Dendritic cell treated with granulocyte-macrophage colony-stimulating factor and Interleukin-4, amounts not matched to agents 40 ng/mL and 50 ng/mL, for 4 days (primary cell): Measurements from ENCODE around the gene BCLAF1.

ENCODE experiments used
- H3K27ac Mint-ChIP-seq: one replicate; pipeline ENCODE4 v1.8.0; 2022; ENCODE audit warnings: mild to moderate bottlenecking, mixed read lengths
- H3K27me3 Mint-ChIP-seq: one replicate; pipeline ENCODE4 v1.8.0; 2022; ENCODE audit warnings: mild to moderate bottlenecking, mixed read lengths
- H3K36me3 Mint-ChIP-seq: one replicate; pipeline ENCODE4 v1.8.0; 2022; ENCODE audit warnings: low read depth, mixed read lengths
- H3K4me1 Mint-ChIP-seq: one replicate; pipeline ENCODE4 v1.8.0; 2022; ENCODE audit warnings: low read depth, mixed read lengths
- H3K4me3 Mint-ChIP-seq: one replicate; pipeline ENCODE4 v1.8.0; 2022; ENCODE audit warnings: mild to moderate bottlenecking, moderate library complexity, mixed read lengths
- H3K9me3 Mint-ChIP-seq: one replicate; pipeline ENCODE4 v1.8.0; 2022; ENCODE audit warnings: mixed read lengths
- intact Hi-C: fragments of 100-400 bp; cut with micrococcal nuclease; formaldehyde crosslinking; loops from one replicate; pipeline ENCODE4 v1.15.0; 2022

BCLAF1 gene

DNA sequence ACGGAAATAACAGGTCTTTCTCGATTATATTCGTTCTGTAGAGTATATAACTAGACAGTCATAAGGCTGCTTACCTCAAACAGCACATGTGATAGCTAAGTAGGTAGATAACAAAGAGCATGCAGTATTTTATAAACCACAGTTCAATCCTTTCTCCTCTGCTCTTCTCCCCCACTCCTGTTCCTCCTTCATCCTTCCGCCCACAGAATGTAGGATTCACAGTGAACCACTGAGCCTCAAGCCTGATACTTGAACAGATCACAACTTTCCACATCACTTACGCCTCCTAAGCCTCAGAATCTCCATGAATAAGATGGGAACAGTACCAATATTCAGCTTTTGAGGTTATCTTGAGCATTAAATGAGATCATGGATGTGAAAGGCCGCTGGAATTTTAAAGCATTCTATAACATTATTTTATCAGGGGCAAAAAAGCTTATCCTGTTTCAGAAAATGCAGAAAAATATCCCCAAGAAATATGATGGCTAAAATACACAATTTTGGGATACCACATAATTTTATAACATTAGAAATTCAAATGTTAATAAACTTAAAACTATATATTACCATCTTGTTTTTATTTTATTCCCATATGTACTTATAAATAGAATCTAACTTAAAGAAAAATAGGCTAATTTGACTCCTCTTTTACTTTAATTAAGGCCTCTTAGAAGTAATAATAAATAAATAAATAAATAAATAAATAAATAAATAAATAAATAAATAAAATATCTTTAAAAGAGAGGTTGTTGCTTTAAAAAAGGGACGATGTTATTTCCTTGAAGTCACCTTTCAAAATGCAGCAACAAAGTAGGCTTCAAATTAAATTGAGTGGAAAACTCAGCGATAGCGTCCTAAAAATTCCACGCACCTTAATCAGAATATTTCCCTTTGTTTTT, 72.9 kb downstream of the BCLAF1 start:
- Mint-ChIP-seq H3K4me1 (peaks cover 10% of the 10 kb centered on the region), H3K9me3 (peaks cover 14% of the 10 kb centered on the region)

DNA sequence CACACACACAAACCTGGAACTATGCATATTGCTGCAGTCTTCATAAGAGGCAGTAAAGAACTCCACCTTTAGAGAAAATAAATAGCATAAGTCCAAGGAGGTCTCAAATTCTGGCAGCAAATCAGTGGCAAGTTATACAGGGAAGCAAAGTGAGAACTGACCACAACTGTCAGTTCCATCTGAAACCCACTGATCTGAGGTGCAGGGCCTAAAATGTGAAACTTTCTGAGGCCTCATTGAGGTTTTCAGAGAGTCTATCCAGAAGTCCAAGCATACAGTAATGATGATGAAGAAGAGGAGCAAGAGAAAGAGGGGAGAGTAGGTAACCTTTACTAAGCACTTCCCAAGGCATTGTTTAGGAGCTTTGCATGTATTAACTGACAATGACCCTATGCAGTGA, 75.8 kb downstream of the BCLAF1 start:
- Mint-ChIP-seq H3K36me3 (no peaks in the 10 kb centered on the region), H3K27ac (no peak overlapping the region), H3K4me1 (peaks cover 10% of the 10 kb centered on the region), H3K4me3 (no peak overlapping the region), H3K27me3 (no peaks in the 10 kb centered on the region), H3K9me3 (peaks cover under 1% of the 10 kb centered on the region)
- intact Hi-C loops, result no loop called here

More for the DNA sequence above, 72.9 kb downstream of the BCLAF1 start:
- no peak overlapping the region for H3K27ac Mint-ChIP-seq
- intact Hi-C loops, result no loop called here
- H3K4me3 Mint-ChIP-seq, result no peak overlapping the region
- H3K27me3 Mint-ChIP-seq, result no peaks in the 10 kb centered on the region
- no peaks in the 10 kb centered on the region for H3K36me3 Mint-ChIP-seq

DNA sequence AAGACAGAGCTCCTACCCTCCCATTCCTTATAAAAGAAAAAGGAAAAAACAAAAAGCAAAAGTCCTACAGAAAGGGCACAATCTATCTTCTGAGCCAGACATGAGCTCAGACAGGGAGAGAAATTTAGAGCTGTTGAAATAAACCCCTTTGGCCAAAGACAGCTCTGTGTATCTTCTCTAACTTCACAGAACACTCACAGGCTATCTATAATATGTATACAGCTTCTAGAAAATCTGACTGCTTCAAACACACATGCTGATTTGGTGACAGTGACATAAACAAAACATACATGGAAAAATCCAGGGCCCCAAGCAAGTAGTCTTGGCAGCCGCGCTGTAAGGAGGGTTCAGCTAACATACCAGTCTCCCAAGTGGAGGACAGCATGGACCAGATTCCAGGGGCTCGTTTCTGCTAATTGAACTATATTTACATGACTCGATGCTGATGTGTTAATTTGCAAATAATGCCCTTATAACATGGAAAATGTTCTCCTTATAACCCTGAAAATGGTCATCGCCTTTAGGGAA, 76.6 kb downstream of the BCLAF1 start:
- H3K27ac Mint-ChIP-seq, result no peak overlapping the region
- no peaks in the 10 kb centered on the region for H3K36me3 Mint-ChIP-seq
- no peaks in the 10 kb centered on the region for H3K27me3 Mint-ChIP-seq
- intact Hi-C loops, result no loop called here
- no peaks in the 10 kb centered on the region for H3K9me3 Mint-ChIP-seq
- H3K4me1 Mint-ChIP-seq, result peaks cover 10% of the 10 kb centered on the region
- no peak overlapping the region for H3K4me3 Mint-ChIP-seq

DNA sequence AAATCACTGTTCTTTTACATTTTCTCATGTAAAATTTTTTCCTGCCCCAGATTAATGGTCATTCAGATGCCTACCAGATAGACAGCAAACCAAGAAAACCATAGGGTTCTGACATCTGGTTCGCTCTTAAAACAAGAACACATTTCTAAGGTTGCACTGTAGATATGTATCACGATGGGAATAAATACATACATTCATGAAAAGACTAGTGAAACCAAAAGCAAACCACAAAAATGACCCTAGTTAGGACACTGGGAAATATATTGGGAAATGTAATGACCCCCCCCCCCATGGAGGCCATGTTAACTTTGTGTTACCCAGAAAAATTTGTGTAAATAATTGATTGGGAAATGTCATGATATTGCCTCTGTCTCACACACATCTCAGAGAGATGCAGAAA, 77.0 kb downstream of the BCLAF1 start:
- no peaks in the 10 kb centered on the region for H3K9me3 Mint-ChIP-seq
- intact Hi-C loops, result no loop called here
- H3K36me3 Mint-ChIP-seq, result no peaks in the 10 kb centered on the region
- H3K27me3 Mint-ChIP-seq, result no peaks in the 10 kb centered on the region
- H3K4me3 Mint-ChIP-seq, result no peak overlapping the region
- peaks cover 10% of the 10 kb centered on the region for H3K4me1 Mint-ChIP-seq
- no peak overlapping the region for H3K27ac Mint-ChIP-seq

DNA sequence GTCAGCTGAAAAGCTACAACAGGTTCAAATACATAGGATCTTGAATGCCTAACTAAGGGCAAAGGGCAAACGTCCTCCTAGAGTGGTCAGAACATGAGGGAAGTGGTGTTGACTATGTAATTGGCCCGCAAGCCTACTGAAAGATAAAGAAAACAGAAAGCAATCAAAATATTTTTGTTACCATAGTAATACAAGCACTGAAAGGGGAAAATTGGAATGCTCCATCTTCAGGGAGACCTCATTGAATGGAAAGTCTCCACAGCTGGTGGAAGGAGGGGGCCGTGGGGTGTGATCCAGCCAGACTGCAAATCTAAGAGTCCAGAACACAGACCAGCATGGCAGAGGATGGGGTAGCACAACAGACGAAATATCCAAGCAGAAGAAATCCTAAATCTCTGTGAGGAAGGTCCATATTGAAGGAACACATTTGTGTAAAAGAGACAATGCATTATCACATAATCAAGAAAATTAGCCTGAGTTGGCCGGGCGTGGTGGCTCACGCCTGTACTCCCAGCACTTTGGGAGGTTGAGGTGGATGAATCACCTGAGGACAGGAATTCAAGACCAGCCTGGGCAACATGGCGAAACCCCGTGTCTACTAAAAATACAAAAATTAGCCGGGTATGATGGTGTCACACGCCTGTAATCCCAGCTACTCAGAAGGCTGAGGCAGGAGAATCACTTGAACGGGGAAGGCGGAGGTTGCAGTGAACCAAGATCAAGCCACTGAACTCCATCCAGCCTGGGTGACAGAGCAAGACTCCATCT, 79.1 kb downstream of the BCLAF1 start:
- H3K27ac Mint-ChIP-seq, result no peak overlapping the region
- intact Hi-C loops, result no loop called here
- H3K36me3 Mint-ChIP-seq, result no peaks in the 10 kb centered on the region
- H3K27me3 Mint-ChIP-seq, result no peaks in the 10 kb centered on the region
- no peaks in the 10 kb centered on the region for H3K9me3 Mint-ChIP-seq
- peaks cover 7% of the 10 kb centered on the region for H3K4me1 Mint-ChIP-seq
- no peak overlapping the region for H3K4me3 Mint-ChIP-seq

DNA sequence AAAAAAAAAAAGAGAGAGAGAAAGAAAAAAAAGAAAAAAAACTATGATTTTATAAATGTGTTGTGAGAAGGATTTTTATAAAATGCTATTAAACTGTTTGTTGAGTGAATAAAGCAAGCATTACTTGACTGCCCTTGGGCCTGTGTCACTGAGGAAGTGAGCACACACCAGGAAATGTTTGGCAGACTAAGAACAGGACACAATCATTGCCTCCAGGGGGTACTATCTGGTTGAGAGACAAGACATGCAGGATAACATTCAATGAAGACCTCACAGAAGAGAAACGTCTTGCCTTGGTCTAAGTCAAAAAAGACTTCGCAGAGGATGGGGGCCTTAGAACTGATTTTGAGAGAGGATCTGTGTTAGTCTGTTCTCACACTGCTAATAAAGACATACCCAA, 80.2 kb downstream of the BCLAF1 start:
- intact Hi-C loops, result no loop called here
- Mint-ChIP-seq H3K36me3 (no peaks in the 10 kb centered on the region), H3K27me3 (no peaks in the 10 kb centered on the region), H3K4me1 (no peaks in the 10 kb centered on the region), H3K4me3 (no peak overlapping the region), H3K27ac (no peak overlapping the region), H3K9me3 (no peaks in the 10 kb centered on the region)

DNA sequence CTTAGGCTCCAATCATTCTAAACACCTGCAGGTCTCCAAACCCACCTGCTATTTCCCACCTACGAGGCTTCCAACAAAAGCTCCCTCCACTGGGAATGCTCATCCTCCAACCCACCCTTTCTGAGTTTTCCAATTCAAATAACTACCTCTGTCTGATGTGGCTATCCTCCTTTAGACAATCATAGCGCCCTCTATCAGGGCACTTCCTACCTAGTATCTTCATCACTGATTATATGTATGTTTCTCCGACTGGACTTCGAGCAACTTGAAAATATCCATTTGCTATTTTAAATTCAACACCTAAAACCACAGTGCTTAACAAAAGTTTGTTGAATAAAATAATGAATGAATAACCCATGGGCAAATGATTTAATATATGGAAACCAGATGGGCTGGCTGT, 80.9 kb downstream of the BCLAF1 start:
- Mint-ChIP-seq H3K36me3 (no peaks in the 10 kb centered on the region), H3K27me3 (no peaks in the 10 kb centered on the region), H3K4me3 (no peak overlapping the region), H3K9me3 (no peaks in the 10 kb centered on the region), H3K4me1 (no peaks in the 10 kb centered on the region), H3K27ac (no peak overlapping the region)
- intact Hi-C loops, result no loop called here
